Mucosa of descending colon (tissue), 3 donors: ENCODE measurements around the gene APOL5. TPM values are rescaled to one million over a fixed set of nuclear protein-coding genes. Genes with fewer than 3 reads are reported as not detected.

ENCODE experiments used
- ATAC-seq: fragments of 200-7000 bp; cut with Tn5 transposase; one replicate; pipeline ENCODE4 v1.9.1; 2020; ENCODE audit warnings: mild to moderate bottlenecking, moderate library complexity
- DNase-seq, 3 donors: peaks; one replicate each; pipeline ENCODE4 v3.0.0-alpha.2; 2020
- H3K36me3 ChIP-seq: fragments of 200-600 bp; one replicate; pipeline ENCODE4 v1.8.0; 2021; ENCODE audit warnings: low read depth, mild to moderate bottlenecking
- H3K4me1 ChIP-seq: fragments of 200-600 bp; one replicate; pipeline ENCODE4 v1.8.0; 2021; ENCODE audit warnings: low read depth, mild to moderate bottlenecking
- H3K4me3 ChIP-seq: fragments of 200-600 bp; one replicate; pipeline ENCODE4 v1.8.0; 2021; ENCODE audit warnings: mild to moderate bottlenecking
- H3K9me3 ChIP-seq: fragments of 200-600 bp; one replicate; pipeline ENCODE4 v1.8.0; 2021; ENCODE audit warnings: mild to moderate bottlenecking
- intact Hi-C, 2 donors: fragments of 100-400 bp; cut with DNase I in 1 of 2; cut with micrococcal nuclease in 1 of 2; formaldehyde crosslinking; loops; one replicate each; pipeline versions ENCODE4 v1.11.0 to v1.11.1; 2022; cut with DNase I, micrococcal nuclease
- total RNA-seq, 3 donors: library from RNA; stranded (reverse); fragmentation: NEBNext Ultra II Directional in 2 of 3; extraction: Animal tissue kit (Norgen Biotek cat#: 25700) in 2 of 3; gene quantifications; one replicate each; pipeline versions ENCODE4 v1.2.1 to v1.2.4, GENCODE V29; 2021 to 2023
- TF ChIP-seq, protein P1 (sequence below): fragments of 200-600 bp; IDR thresholded peaks from one replicate; pipeline ENCODE4 v1.8.0; 2022; ENCODE audit warnings: antibody characterized with exemption, mild to moderate bottlenecking
- donor health status: DM: no; HTN: no; CAD: no; lungs with moderate emphysema.
- donor health status: DM: no; HTN: no; CAD: no.
- donor health status: DM: no; HTN: yes; CAD: no.

Gene APOL5
- total RNA-seq, 3 donors from 2014 or later: not detected

DNA sequence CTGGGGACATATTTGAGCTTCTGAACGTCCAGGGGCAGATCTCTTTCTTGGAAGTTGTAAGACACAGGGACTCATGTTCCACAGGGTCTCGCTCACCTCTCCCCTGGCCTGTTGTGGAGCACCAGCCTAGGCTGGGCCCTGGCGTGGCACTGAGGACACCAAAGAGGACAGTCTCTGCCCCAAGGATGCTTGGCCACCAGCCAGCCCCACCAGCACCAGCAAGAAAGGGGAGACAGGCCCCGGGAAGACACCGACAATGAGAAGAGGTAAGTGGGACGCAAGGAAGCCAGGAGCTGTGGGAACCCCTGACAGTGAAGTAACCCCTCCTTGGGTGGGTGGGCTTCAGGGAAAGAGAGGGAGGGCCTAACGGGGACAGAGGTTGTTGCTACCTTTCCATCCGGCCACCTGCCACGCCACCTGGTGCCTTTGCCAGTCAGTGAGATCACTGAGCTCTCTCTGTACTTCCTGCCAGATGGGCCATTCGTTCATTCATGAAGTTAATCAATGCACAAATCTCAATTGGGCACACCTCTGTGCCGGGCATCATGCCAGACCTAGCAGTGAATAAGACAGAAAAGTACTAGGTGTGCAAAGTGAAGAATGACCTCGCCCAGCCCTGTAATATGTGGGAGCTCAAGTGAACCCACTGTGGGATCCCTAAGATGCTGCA, 11.1 kb downstream of the APOL5 start:
- Histone ChIP-seq H3K4me1 (peaks cover 5% of the 10 kb centered on the region), H3K36me3 (no peaks in the 10 kb centered on the region), H3K4me3 (no peak overlapping the region), H3K9me3 (no peaks in the 10 kb centered on the region)
- TF ChIP-seq, protein P1, sequence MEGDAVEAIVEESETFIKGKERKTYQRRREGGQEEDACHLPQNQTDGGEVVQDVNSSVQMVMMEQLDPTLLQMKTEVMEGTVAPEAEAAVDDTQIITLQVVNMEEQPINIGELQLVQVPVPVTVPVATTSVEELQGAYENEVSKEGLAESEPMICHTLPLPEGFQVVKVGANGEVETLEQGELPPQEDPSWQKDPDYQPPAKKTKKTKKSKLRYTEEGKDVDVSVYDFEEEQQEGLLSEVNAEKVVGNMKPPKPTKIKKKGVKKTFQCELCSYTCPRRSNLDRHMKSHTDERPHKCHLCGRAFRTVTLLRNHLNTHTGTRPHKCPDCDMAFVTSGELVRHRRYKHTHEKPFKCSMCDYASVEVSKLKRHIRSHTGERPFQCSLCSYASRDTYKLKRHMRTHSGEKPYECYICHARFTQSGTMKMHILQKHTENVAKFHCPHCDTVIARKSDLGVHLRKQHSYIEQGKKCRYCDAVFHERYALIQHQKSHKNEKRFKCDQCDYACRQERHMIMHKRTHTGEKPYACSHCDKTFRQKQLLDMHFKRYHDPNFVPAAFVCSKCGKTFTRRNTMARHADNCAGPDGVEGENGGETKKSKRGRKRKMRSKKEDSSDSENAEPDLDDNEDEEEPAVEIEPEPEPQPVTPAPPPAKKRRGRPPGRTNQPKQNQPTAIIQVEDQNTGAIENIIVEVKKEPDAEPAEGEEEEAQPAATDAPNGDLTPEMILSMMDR: no peak
- intact Hi-C loops: no loop called here
- ATAC-seq (peak; percentile 96), DNase-seq (peak; percentile 86 to 88 (median 87))

DNA sequence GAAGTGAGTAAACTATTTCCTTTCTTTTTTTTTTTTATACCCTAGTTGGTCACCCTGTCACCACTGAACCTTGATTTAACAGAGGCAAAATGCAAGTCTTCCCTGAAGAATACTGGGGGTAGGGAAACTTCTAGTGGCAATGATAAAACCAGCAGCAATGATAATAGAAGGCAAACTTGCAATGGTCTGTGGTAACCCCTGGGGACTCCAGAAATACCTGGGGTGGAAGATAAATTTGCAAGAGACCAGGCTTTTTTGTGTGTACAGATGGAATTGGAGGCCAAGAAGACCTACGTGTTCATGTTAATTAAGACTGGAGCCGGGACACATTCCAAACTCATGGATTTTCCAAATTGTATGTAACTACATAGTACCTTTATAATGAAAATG, 11.6 kb downstream of the APOL5 start:
- DNase-seq (no peak), ATAC-seq (no peak)
- TF ChIP-seq, protein P1: no peak
- intact Hi-C loops: no loop called here
- H3K4me1 ChIP-seq: peaks cover 5% of the 10 kb centered on the region
- H3K4me3 ChIP-seq: no peak overlapping the region
- no peaks in the 10 kb centered on the region for H3K36me3 ChIP-seq
- H3K9me3 ChIP-seq: no peaks in the 10 kb centered on the region

DNA sequence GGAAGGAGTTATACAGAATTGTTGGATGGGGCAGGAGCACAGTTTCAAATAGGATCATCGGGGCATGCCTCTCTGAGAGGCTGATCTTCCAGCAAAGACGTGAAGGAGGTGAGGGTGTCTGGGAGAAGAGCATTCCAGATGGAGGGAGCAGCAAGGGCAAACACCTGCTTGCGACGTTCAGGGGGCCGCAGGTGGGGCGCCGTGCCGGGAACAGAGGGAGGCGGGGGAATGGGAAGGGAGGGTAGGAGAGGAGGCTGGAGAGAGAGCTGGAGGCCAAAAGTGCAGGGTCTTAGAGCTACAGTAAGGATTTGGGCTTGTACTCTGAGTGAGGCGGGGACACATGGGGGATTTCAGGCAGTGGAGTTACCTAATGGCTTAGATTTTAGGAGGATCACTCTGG, 13.6 kb downstream of the APOL5 start:
- H3K36me3 ChIP-seq: no peaks in the 10 kb centered on the region
- H3K4me3 ChIP-seq: no peak overlapping the region
- H3K9me3 ChIP-seq: no peaks in the 10 kb centered on the region
- peaks cover 5% of the 10 kb centered on the region for H3K4me1 ChIP-seq
- ATAC-seq (no peak), DNase-seq (no peak)
- intact Hi-C loops: no loop called here
- TF ChIP-seq, protein P1: no peak

DNA sequence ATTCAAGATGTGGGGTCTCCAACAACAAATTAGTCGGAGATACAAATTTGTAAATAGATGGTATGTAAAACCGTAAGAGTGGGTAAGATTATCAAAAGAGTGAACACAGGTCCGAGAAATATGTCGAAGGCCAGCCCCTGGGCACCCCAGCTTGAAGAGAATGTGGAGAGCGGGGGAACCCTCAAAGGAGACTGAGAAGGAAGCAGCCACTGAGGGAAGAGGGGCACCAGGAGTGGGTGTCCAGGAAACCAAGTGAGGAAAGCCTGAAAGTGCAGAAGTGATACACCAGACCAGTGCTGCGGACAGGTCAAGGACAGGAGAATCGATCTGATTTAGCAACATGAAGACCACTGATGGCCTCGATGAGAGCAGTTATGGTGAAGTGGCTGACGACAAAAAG, 14.4 kb downstream of the APOL5 start:
- intact Hi-C loops: no loop called here
- peaks cover 5% of the 10 kb centered on the region for H3K4me1 ChIP-seq
- H3K4me3 ChIP-seq: no peak overlapping the region
- ATAC-seq (no peak), DNase-seq (no peak)
- TF ChIP-seq, protein P1: no peak
- no peaks in the 10 kb centered on the region for H3K36me3 ChIP-seq
- no peaks in the 10 kb centered on the region for H3K9me3 ChIP-seq

DNA sequence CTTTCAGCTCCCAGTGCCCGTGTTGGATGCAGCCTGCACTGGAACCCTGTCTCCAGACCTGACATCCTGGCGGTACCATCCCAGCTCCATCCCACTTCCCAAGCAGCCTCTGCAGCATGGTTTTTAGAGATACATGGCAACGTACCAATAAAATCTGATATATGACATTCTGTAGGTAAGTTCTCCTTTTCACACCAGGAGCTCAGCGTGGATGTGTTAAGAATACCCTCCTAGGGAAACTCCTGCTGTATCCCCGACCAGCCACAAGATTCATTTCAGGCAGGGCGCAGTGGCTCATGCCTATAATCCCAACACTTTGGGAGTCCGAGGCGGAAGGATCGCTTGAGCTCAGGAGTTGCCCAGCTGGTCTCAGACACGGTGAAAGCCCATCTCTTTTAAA, 15.4 kb downstream of the APOL5 start:
- no peak for DNase-seq
- no peaks in the 10 kb centered on the region for H3K9me3 ChIP-seq
- no peak for ATAC-seq
- H3K4me3 ChIP-seq: no peak overlapping the region
- intact Hi-C loops: no loop called here
- TF ChIP-seq, protein P1: no peak
- peaks cover 5% of the 10 kb centered on the region for H3K4me1 ChIP-seq
- no peaks in the 10 kb centered on the region for H3K36me3 ChIP-seq
